Activated CD8-positive, alpha-beta memory T cell treated with anti-CD3 and anti-CD28 coated beads, Interleukin-2, amount 50 U/mL, for 4 hours (primary cell): ENCODE data around the gene EML4.
A peak's percentile ranks its signal among the peaks of the same experiment; 100 is the strongest.
"Not testable (repeated sequence)": the region's sequence is repeated elsewhere in the genome, so short reads cannot be mapped to it uniquely, and the experiment has no call there.

Experiments
- DNase-seq: peaks from one replicate; pipeline ENCODE4 v3.0.0-alpha.2; 2020

The EML4 gene

GRCh38 chr2:42337846-42338566, 168.9 kb downstream of the EML4 start:
- DNase-seq, result no peak

GRCh38 chr2:42338567-42339190, 169.5 kb downstream of the EML4 start:
- no peak for DNase-seq

DNA sequence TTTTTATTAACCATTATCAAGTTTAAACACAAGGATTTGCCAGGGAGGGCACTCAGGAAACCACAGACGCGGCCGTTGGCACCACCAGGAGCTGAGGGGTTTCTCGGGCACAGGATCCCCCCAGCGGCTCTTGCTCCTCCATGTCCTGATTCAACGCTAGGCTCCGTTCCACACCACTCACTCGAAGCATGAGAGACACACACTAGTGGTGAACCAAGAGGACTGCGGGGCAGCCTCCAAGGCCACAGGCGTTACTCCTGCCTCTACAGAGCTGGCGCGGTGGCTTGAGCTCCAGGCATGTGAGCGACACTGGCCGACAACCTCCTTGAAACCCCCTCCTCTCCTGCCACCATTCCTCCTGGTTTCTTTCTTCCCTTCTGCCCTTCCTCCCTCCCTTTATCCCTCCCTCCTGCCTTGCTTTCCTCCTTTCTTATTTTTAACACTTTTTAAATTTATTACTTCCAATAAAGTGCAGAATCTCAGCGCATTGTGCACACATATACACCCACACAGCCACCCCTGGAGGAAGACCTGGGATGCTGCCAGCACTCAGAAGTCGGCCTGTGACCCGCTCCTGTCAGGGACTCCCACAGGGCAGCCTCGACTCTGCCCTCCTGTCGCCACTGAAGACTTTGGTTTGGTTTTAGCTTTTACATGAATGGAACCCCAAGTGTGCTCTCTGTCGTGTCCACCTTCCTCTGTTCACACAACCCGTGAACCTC, 170.2 kb downstream of the EML4 start:
- no peak for DNase-seq

- DNase-seq, result no peak
Observed at GRCh38 chr2:42340045-42340937, 171.1 kb downstream of the EML4 start.

DNA sequence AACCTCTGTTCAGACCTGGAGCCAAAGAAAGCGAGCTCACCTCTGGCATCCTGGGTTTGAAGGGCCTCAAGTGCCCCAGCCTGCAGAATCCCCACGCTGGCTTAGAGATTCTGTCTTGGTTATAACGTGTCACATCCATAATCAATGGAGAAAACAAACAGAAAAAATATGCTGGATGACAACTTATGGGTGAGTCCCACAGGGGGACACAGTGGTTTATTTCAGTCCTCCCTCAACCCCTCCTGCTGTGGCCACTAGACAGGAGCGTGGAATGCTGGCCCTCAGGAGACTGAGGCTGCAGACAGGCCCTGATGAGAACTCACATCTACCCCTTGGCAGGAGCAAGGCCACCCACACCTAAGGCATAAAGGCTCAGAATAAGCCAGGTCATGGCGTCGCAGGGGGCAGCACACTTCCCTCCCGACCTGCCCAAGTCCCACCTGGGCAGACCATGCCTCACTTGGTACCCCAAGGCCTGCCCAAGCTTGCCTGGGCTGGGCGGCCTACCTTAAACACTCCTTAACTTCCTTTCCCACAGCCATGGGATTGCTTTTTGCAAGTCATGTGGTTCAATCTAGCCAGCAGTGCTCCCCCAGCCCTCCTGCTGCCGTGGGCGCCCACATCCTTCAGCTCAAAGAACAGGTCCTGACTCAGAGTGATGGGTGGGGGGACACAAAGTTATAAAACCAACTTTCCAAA, 171.9 kb downstream of the EML4 start:
- no peak for DNase-seq

DNA sequence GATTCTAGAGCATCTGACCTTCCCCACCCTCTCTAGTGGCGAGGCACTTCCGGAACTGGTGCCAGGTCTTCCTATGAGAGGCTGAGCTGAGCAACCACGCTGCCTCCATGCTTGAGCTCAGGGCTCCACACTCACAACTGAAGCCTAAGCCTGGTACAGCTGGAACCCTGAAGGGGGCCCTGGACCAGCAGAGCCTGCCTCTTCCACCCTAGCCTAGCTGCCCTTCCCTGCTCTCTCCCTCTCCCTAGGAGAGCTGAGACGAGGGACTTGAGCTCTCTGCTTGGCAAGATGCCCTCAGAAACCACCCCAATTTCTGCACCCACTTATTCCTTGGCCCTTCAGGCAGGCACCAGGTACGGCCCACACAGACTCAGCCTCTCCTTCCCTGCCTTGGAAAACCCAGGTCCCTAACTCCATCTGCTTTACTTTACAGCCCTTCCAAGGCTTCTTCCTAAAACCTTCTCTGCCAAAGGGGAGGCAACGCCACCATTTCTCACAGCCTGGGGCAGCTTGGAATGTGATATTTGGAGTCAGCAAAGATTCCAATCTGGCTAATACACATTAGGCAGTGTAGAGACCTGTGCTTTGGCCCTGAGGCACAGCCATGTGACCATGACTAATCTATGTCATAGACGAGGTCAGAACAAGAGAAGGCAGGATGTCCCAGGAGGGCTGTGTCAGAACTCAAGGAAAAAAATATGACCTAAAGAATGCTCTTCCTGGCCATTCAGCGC, 173.1 kb downstream of the EML4 start:
- DNase-seq, result no peak

DNA sequence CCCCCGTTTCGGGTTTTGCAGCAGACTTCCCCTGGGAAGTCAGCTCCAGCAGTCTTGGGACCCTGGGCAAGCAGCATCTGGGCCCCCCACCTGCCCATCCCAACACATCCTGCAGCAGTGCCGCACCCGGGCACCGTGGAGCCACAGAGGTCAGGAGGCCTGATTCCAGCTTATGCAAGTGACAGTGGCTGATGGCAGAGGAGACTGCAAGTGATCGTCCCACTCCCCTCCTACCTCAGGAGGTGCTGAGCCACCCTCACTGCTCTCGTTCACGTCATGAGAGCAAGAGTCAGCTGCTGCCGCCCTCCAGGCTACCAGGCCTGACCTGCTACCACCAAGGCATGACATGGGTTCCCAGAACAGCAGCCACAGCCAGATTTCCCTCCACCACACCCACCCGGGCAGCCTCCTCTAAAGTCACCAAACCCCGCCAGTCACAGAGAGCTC, 173.7 kb downstream of the EML4 start:
- DNase-seq, result no peak

DNA sequence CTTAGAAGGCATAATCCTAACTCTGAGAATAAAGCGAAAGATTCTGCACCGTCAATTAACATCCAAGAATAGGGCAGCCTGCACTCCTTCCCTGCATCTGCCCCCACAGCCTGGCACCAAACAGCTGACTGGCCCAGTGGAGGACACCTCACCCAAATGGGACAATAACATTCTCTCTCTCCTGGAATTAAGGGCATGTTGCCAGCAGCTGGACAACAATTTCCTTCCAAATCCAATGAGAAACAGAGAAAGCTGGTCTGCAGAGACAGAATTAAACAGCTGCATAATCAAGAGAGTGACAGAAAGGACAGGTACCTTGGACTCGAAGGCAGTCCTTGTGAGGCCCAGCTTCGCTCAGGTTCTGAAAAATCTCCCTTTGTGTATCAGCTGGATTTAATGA, 176.8 kb downstream of the EML4 start:
- no peak for DNase-seq

DNA sequence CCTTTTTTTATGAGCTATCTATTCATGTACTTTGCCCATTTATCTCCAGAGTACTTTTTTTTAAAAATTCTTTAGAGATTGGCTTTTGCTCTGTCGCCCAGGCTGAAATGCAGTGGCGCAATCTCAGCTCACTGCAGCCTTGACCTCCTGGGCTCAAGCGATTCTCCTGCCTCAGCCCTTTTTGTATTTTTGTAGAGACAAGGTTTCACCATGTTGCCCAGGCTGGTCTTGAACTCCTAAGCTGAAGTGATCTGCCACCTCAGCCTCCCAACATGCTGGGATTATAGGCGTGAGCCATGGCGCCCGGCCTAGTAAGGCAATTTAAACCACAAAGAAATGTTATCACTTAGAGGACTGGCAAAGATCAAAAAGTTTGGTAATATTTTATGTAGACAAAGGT, 177.7 kb downstream of the EML4 start:
- DNase-seq, result not testable (repeated sequence)

DNA sequence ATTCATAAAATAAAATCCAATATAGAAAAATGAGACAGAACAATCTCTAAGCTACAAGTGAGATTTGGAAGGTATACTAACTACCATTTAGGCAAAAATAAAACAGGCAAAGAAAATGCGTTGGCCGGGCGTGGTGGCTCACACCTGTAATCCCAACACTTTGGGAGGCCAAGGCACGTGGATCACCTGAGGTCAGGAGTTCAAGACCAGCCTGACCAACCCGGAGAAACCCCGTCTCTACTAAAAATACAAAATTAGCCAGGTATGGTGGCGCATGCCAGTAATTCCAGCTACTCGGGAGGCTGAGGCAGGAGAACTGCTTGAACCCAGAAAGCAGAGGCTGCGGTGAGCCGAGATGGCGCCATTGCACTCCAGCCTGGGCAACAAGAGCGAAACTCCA, 178.4 kb downstream of the EML4 start:
- DNase-seq, result not testable (repeated sequence)

- DNase-seq, result no peak
Observed at GRCh38 chr2:42348113-42348805, 179.1 kb downstream of the EML4 start.

DNA sequence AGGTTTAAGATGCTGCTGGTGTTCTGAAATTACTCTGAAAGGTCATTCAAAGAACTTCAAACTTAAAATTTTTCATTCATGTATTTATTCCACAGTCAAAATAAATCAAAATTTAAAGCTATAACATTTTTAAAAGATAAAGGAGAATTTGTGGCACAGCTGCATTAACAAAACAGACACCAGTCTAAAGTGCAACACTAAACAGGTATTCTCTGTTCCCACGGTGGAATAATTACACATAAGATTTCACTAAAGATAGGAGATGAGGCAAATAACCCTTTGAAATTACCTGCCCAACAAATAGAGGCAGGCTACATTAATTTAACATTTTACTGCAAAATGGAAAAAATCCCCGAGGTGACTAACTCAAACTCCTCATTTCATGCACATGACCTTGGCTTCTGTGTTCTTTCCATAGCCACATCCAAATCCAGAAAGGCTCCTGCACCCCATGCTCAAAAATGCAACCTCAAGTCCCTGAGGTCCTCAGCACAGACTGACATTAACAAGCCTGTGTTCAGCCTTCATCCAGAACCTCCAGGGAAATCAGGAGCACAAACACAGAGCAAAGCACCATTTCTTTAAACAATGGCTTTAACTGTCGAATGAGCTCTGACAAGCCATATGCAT, 181.4 kb downstream of the EML4 start:
- DNase-seq, result no peak

DNA sequence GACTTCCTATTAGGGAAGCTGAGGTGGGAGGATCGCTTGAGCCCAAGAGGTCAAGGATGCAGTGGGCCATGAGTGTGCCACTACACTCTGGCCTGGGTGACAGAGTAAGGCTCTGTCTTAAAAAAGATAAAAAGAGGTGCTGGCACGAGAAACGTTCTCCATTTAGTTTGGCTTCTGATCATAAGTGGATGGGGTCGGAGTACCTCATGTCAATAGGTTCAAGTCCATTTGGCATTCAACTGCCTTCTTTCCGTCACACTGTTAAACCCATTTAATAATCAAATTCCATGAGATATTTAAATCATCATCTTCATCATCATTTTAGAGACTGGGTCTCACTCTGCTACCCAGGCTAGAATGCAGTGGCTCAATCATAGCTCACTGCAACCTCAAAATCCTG, 182.7 kb downstream of the EML4 start:
- no peak for DNase-seq

GRCh38 chr2:42353792-42354429, 184.8 kb downstream of the EML4 start:
- DNase-seq, result no peak

GRCh38 chr2:42359304-42359964, 190.3 kb downstream of the EML4 start:
- no peak for DNase-seq

DNA sequence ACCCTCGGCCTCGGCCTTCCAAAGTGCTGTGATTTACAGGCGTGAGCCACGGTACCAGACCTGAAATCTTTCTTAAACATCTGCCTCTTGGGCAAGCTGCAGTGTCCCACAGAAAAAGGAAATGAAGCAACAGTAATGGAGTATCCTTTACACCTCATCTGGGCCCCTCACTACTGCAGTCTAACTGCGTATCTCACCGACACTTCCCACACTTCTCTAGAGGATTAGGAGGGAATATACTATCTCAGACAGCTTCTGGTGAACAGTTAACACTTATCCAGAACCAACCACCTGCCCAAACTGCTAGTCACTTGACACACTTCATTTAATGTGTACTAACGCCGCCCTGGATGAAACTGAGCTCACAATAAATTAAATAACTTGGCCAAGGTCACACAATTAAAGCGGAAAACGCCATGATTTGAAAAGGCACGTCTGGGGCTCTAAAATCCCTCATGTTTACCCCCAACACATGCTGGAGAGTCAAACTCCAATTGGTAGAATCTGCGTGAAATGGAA, 190.9 kb downstream of the EML4 start:
- no peak for DNase-seq

GRCh38 chr2:42360493-42360889, 191.3 kb downstream of the EML4 start:
- DNase-seq, result no peak

DNA sequence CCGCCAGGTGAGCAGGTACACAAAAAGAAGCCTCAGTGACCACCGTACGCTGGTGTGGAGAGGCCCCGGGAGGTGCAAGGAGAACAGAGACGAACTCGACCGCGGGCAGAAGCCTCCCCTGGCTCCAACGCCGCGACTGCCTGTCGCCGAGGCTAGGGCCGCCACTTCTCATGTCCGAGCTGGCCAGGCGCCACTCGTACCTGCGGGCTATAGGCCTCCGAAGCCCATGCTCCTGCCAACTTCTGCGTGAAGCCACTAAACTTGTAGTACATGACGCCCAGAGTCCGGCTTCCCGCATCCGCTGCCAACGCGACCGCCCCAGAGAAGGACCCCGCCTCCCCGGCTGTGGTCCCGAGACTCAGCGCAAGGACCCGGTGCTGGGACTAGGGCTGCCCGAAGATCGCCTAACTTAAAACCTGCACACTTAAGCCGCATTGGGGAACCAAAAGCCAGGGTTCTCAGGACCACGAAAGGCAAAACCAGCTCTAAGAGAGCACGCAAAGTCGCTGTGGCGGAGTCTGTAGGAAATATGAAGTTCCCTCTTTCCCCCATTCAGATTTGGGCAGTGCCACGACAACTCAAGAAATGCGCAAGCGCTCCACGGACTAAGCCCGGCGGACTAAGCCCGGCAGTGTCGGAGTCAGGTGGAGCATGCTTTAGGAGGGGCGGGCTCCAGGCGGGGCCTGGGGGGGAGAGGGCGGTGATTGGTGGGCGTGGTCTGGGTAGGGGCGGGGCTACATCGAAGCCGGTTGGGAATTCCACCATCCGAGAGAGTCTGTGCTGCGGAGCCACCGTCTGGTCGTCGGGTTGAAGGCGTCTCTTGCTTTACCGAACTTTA, 192.0 kb downstream of the EML4 start, which contains the start of gene COX7A2L:
Gene COX7A2L (minus strand): TSS at position 328 of the 838 bp plus-strand sequence. CDS start 56 bp downstream, at position 272.
- peak; percentile 95 for DNase-seq
